ENCODE data around the gene YPEL2. TPM values are rescaled to one million over a fixed set of nuclear protein-coding genes. Genes with fewer than 3 reads are reported as not detected.
A peak's percentile ranks its signal among the peaks of the same experiment; 100 is the strongest.

YPEL2 gene
- total and polyA plus RNA-seq, 2 of the 13 experiments (the other 11 are each of a cell fraction or from before 2014, with no cell fraction given), result 8.5 to 21.1 TPM

DNA sequence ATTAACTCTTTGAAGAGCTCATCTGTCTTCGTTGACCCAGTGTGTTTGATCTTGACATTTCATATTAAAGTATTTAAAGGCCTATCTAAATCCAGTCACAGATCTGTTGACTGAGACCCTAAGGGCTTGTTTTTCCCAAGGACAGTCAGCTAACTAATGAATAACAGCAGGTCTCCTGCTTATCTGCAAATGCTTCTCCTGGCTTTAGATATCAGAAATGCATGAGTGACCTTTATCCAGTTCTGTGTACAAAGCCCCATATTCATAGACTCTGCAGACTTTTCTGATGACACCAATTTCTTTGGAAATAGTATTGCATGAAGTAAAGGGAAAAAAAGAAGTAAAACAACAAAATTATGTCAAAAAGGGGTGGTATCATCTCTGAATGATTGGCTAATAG lies 70.3 kb downstream of the YPEL2 start:
- ChIA-PET CTCF (ENCODE audit: low intra/inter-chr PET ratio, low total read pairs) (no interaction called here), POLR2A (interaction anchor here (1.3 kb wide), 1 partner anchor 34 kb away, joined by 4 read pairs; no protein-coding TSS in a partner anchor)
- Histone ChIP-seq H3K4me2 (ENCODE audit: low read depth, low read length) (peak overlapping the region; percentile 44), H3K4me1 (ENCODE audit: insufficient read depth, low read length) (peaks cover 51% of the 10 kb centered on the region), H3K9ac (ENCODE audit: insufficient read depth, low read depth, low read length) (no peak overlapping the region), H3K79me2 (ENCODE audit: insufficient read depth, low read length) (no peaks in the 10 kb centered on the region), H3K4me3 (replicated peaks in 1 of 3; ENCODE audit: insufficient read depth in 1 of 3, low read depth in 2 of 3, low read length in 3 of 3) (peak overlapping the region in 1 of 3 experiments; percentile 4; a peak in 1 of 6 replicates), H2AFZ (ENCODE audit: low read length) (no peak overlapping the region), H4K20me1 (ENCODE audit: insufficient read depth, low read length) (no peaks in the 10 kb centered on the region), H3K9me3 (ENCODE audit: low read length) (no peaks in the 10 kb centered on the region), H3K27ac (ENCODE audit: extremely low read length, insufficient read depth, low read length) (peak overlapping the region; percentile 11), H3K27me3 (ENCODE audit: control insufficient read depth in 1 of 2, insufficient read depth in 2 of 2, low read length in 2 of 2) (no peaks in the 10 kb centered on the region), H3K36me3 (replicated peaks in 1 of 2; ENCODE audit: control insufficient read depth in 1 of 2, insufficient read depth in 2 of 2, low read length in 2 of 2) (peaks cover 5 to 8% of the 10 kb centered on the region in 2 experiments)
- peak; percentile 85 for DNase-seq (ENCODE audit: low spot score)
- peak; percentile 88 for ATAC-seq
- FAIRE-seq, result peak; percentile 81
- WGBS (ENCODE audit: low lambda C conversion rate), result 2% methylated on average over 1 of the region's 1 CpG
- no TSS peak for BruUV-seq (replicated peaks)
- intact Hi-C loops (cut with micrococcal nuclease; ENCODE audit: unreplicated experiment) (no loop called here), in situ Hi-C loops (cut with HindIII; ENCODE audit: extremely low pct_ligation_motif_present, low pct_unique_long_range_greater_than_20kb) (no loop called here)
- TF ChIP-seq FOXA1 (IDR thresholded peaks at IDR 0.05) (no peak), FOXA1 (CRISPR knock-in tag; IDR thresholded peaks at IDR 0.05) (peak; percentile 54), CC2D1A (CRISPR knock-in tag; IDR thresholded peaks at IDR 0.05) (no peak), SRY (CRISPR knock-in tag; IDR thresholded peaks at IDR 0.05) (no peak), ZNF235 (CRISPR knock-in tag; IDR thresholded peaks at IDR 0.05; ENCODE audit: borderline replicate concordance) (no peak), TARDBP (CRISPR knock-in tag; IDR thresholded peaks at IDR 0.05) (0 out of 2 replicates have a peak, but pooled peaks have one; percentile 54), PPARG (CRISPR knock-in tag; conservative IDR thresholded peaks at IDR 0.05) (peak; percentile 71; the same call in 1 of the 2 replicates), NR2F2 (IDR thresholded peaks at IDR 0.05; ENCODE audit: borderline replicate concordance, low read depth) (peak; percentile 27; the same call in 1 of the 2 replicates), TOE1 (CRISPR knock-in tag; IDR thresholded peaks at IDR 0.05) (peak; percentile 24; the same call in 1 of the 2 replicates), FOXP1 (IDR thresholded peaks at IDR 0.05) (no peak), FOXP1 (CRISPR knock-in tag; IDR thresholded peaks at IDR 0.05) (peak; percentile 51; the same call in 1 of the 2 replicates), ZNF207 (IDR thresholded peaks at IDR 0.05; ENCODE audit: borderline replicate concordance) (no peak), ZNF468 (CRISPR knock-in tag; IDR thresholded peaks at IDR 0.05) (no peak), SAP130 (CRISPR knock-in tag; IDR thresholded peaks at IDR 0.05; ENCODE audit: low read depth) (peak; percentile 50; the same call in 1 of the 2 replicates), ISL2 (CRISPR knock-in tag; IDR thresholded peaks at IDR 0.05) (peak; percentile 66; the same call in 1 of the 2 replicates), YEATS2 (CRISPR knock-in tag; IDR thresholded peaks at IDR 0.05; ENCODE audit: borderline replicate concordance) (no peak), ERF (CRISPR knock-in tag; IDR thresholded peaks at IDR 0.05) (peak; percentile 29; the same call in 1 of the 2 replicates), HNF4A (CRISPR knock-in tag; IDR thresholded peaks at IDR 0.05) (peak; percentile 67)
- TF ChIP-seq, protein P1, sequence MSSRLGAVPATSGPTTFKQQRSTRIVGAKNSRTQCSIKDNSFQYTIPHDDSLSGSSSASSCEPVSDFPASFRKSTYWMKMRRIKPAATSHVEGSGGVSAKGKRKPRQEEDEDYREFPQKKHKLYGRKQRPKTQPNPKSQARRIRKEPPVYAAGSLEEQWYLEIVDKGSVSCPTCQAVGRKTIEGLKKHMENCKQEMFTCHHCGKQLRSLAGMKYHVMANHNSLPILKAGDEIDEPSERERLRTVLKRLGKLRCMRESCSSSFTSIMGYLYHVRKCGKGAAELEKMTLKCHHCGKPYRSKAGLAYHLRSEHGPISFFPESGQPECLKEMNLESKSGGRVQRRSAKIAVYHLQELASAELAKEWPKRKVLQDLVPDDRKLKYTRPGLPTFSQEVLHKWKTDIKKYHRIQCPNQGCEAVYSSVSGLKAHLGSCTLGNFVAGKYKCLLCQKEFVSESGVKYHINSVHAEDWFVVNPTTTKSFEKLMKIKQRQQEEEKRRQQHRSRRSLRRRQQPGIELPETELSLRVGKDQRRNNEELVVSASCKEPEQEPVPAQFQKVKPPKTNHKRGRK (CRISPR knock-in tag; IDR thresholded peaks at IDR 0.05), result no peak
- TF ChIP-seq, protein P2, sequence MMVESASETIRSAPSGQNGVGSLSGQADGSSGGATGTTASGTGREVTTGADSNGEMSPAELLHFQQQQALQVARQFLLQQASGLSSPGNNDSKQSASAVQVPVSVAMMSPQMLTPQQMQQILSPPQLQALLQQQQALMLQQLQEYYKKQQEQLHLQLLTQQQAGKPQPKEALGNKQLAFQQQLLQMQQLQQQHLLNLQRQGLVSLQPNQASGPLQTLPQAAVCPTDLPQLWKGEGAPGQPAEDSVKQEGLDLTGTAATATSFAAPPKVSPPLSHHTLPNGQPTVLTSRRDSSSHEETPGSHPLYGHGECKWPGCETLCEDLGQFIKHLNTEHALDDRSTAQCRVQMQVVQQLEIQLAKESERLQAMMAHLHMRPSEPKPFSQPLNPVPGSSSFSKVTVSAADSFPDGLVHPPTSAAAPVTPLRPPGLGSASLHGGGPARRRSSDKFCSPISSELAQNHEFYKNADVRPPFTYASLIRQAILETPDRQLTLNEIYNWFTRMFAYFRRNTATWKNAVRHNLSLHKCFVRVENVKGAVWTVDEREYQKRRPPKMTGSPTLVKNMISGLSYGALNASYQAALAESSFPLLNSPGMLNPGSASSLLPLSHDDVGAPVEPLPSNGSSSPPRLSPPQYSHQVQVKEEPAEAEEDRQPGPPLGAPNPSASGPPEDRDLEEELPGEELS (CRISPR knock-in tag; IDR thresholded peaks at IDR 0.05), result peak; percentile 50; the same call in 1 of the 2 replicates
- TF ChIP-seq, protein P3, sequence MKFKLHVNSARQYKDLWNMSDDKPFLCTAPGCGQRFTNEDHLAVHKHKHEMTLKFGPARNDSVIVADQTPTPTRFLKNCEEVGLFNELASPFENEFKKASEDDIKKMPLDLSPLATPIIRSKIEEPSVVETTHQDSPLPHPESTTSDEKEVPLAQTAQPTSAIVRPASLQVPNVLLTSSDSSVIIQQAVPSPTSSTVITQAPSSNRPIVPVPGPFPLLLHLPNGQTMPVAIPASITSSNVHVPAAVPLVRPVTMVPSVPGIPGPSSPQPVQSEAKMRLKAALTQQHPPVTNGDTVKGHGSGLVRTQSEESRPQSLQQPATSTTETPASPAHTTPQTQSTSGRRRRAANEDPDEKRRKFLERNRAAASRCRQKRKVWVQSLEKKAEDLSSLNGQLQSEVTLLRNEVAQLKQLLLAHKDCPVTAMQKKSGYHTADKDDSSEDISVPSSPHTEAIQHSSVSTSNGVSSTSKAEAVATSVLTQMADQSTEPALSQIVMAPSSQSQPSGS (CRISPR knock-in tag; IDR thresholded peaks at IDR 0.05), result 0 out of 2 replicates have a peak, but pooled peaks have one; percentile 28
- TF ChIP-seq, protein P4, sequence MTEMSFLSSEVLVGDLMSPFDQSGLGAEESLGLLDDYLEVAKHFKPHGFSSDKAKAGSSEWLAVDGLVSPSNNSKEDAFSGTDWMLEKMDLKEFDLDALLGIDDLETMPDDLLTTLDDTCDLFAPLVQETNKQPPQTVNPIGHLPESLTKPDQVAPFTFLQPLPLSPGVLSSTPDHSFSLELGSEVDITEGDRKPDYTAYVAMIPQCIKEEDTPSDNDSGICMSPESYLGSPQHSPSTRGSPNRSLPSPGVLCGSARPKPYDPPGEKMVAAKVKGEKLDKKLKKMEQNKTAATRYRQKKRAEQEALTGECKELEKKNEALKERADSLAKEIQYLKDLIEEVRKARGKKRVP (CRISPR knock-in tag; IDR thresholded peaks at IDR 0.05), result no peak
